ENCODE data around the gene SIVA1.
"Not testable (repeated sequence)": the region's sequence is repeated elsewhere in the genome, so short reads cannot be mapped to it uniquely, and the experiment has no call there.

The SIVA1 gene

GRCh38 chr14:104734991-104735779, 17.8 kb upstream of the SIVA1 start:
- no peak for DNase-seq

GRCh38 chr14:104735830-104736642, 16.9 kb upstream of the SIVA1 start:
- peak; percentile 79 for DNase-seq

DNA sequence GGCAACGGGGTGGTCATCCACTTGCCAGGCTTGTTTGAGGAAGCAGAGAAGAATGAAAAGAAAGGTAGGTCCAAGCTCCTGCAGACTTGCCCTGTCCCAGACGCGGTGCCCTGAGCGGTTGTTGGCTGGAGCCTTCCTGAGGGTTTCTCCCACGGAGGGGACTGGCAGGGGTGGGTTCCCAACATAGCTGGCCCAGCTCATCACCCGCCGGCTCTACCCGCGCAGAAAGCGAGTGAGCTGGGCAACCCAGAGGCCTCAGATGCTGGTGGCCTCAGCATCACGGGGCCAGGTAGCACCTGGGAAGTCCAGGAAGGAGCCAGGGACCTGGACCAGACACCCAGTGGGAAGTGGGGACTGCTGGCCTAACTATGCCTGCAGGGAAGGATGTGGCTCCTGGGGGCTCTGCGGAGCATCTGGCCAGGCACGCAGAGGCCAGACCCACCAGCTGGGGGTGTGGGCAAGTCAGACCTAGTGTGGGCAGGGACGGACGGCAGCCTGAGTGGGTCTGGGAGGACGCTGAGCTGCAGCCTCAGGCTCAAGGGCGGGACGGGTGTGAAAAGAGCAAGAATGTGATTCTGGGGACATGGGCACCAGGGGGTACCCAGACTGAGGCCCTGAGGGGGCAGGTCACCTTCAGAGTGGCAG, 14.4 kb upstream of the SIVA1 start:
- DNase-seq = no peak

GRCh38 chr14:104739026-104739425, 13.9 kb upstream of the SIVA1 start:
- no peak for DNase-seq

DNA sequence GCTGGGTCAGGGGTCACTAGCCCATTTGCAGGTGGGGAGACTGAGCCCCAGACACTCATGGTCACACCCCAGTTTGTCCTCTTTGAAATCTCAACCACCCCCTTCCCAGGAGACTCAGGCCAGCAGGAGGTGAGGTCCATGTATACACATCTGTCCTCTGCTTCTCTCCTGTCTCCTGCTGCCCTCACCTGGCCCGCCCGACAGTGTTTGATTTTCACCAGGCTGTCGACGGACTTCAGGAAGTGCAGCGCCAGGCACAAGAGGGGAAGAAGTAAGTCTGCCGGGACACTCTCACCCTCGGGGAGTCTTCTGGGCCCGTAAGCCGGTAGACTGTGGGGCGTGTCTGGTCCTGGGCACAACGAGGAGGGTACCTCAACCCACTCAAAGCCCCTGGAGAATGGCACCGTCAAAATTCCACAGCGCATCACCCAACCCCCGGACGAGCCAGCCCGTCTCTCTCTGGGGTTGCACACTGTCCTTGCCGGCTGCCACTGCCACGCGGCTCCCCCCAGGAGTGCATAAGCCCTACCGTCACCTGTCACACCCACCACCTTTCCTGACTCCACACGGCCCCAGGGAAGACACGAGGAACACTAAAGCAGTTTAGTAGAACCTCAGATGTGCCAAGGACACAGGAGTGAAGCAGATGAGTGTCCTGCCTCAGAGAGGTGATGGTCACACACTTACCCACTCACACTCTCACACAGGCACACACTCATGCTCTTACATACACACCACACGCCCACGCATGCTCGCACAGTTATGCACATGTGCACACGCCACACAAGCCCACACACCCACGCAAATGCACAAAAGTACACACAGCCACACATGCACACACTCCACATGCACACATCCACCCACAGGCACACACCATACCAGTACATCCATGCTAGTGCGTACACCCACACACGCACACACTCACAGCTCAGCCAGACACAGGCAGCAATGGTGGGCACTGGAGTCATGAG, 13.1 kb upstream of the SIVA1 start:
- no peak for DNase-seq

- no peak for DNase-seq
These were observed 11.7 kb upstream of the SIVA1 start for GRCh38 chr14:104741108-104741802.

DNA sequence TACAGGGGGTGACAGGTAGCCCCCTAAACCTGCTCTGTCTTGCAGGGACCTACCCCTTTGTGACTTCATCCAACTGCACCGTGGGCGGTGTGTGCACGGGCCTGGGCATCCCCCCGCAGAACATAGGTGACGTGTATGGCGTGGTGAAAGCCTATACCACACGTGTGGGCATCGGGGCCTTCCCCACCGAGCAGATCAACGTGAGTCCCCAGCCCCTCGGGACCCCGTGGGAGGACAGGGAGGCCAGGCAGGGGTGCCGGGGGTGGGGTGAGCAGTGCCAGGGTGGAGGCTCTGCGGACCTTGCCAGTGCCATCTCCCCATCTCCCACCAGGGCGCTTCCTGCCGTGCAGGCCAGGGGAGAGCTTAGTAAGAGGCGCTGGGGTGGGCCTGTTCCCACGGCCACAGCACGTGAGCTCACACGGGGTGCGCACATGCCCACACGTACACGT, 11.1 kb upstream of the SIVA1 start:
- DNase-seq = no peak

- DNase-seq = no peak
These were observed 10.1 kb upstream of the SIVA1 start for GRCh38 chr14:104742586-104743455.

GRCh38 chr14:104743461-104744380, 9.2 kb upstream of the SIVA1 start:
- DNase-seq = no peak

GRCh38 chr14:104744484-104744883, 8.5 kb upstream of the SIVA1 start:
- no peak for DNase-seq

- DNase-seq = no peak
These were observed 7.5 kb upstream of the SIVA1 start for GRCh38 chr14:104745431-104745830.

DNA sequence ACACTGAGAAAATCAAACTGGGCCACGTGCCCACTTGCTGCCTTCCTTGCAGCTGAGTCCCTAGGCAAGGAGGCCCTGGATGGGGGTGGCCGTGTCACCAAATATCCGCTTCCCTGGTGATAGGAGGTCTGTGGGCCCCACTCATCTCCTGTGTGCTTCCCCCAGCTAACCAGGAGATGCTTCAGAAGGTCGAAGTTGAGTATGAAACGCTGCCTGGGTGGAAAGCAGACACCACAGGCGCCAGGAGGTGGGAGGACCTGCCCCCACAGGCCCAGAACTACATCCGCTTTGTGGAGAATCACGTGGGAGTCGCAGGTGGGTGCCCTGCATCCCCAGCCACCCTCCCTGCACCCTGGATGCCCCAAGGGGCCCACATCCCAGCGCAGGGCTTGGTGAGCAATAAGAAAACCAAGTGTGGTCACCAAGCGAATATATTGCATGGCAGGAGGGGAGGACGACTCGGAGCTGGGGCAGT, 6.8 kb upstream of the SIVA1 start:
- no peak for DNase-seq

GRCh38 chr14:104746934-104747481, 5.9 kb upstream of the SIVA1 start:
- peak; percentile 35 for DNase-seq

DNA sequence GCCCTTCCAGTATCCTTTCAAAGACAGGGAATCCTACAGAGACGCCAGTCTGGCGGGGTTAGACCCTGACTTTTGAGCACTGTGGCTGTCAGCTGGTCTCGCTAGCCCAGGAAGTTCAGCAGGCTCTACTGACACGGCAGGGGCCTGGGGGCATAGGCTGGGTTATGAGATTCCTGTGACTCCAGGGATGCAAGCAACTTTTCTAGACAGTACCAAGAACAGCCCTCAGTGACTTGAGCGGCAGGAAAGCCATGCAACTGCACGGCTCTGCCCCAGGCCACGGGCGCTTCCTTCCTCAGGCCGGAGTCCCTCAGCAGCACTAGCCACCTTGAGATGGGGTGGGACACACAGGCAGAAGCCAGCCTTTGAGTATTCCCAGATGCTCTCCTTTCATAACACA, 5.1 kb upstream of the SIVA1 start:
- no peak for DNase-seq

DNA sequence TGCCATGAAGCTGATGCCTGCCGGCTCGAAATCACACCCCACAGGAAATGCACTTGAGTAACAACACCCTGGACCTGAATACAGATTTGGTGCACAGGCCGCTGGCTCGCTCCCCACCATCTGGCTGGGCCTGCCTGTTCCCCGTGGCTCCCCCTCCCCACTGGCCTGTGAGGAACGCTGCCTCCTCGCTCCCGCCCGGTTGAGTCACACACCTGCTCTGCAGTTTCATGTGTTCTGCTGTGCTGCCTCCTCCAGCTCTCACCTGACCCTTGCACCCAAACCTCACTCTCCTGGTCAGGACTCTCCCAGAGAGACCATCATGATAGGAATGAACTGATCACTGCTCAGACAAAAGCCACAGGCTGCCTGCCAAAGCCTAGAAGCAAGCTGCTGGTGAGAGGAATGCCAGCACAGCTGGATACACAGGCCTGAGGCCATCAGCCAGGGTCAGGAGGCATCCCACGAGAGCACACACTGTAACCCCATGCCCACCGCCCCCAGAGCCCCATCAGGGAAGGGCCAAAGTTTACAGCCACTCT, 3.8 kb upstream of the SIVA1 start:
- peak; percentile 54 for DNase-seq

- DNase-seq = no peak
These were observed 2.7 kb upstream of the SIVA1 start for GRCh38 chr14:104750056-104750752.

DNA sequence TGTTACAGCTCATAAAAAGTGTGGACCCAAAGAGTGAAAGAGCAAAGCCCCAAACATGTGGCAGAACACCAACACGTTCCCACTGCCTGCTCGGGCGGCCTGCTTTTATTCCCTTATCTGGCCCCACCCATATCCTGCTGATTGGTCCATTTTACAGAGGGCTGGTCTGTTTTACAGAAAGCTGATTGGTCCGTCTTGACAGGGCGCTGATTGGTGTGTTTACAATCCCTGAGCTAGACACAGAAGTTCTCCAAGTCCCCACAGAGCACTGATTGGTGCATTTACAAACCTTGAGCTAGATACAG, 2.2 kb upstream of the SIVA1 start:
- not testable (repeated sequence) for DNase-seq

All from midbrain (tissue), 1 donor.